HG02970 (cell line): ENCODE data around the gene TNS3.

Experiments used
- ATAC-seq: cut with Tn5 transposase; IDR thresholded peaks from one replicate; pipeline ENCODE4 v1.9.1; 2021; ENCODE audit warnings: mild to moderate bottlenecking, moderate library complexity, moderate number of reproducible peaks; ENCODE audit not compliant: unreplicated experiment, low FRiP score

TNS3 gene

GRCh38 chr7:47440320-47440719 is 141.6 kb downstream of the TNS3 start:
- ATAC-seq: no peak

GRCh38 chr7:47439181-47439667 is 142.7 kb downstream of the TNS3 start:
- no peak for ATAC-seq

GRCh38 chr7:47438411-47439029 is 143.4 kb downstream of the TNS3 start:
- ATAC-seq: no peak

- ATAC-seq: no peak
Observed at GRCh38 chr7:47435889-47436312, 146.0 kb downstream of the TNS3 start.

GRCh38 chr7:47433564-47433895 is 148.4 kb downstream of the TNS3 start:
- ATAC-seq: no peak

- no peak for ATAC-seq
Observed at GRCh38 chr7:47432671-47433563, 149.0 kb downstream of the TNS3 start.

- no peak for ATAC-seq
Observed at GRCh38 chr7:47430422-47430821, 151.5 kb downstream of the TNS3 start.

- no peak for ATAC-seq
Observed at GRCh38 chr7:47428768-47429472, 153.0 kb downstream of the TNS3 start.

- no peak for ATAC-seq
Observed at GRCh38 chr7:47428052-47428767, 153.7 kb downstream of the TNS3 start.

GRCh38 chr7:47427051-47427643 is 154.8 kb downstream of the TNS3 start:
- no peak for ATAC-seq

GRCh38 chr7:47424523-47424922 is 157.4 kb downstream of the TNS3 start:
- no peak for ATAC-seq

- ATAC-seq: no peak
Observed at GRCh38 chr7:47423196-47423595, 158.7 kb downstream of the TNS3 start.

- no peak for ATAC-seq
Observed at GRCh38 chr7:47422611-47423010, 159.3 kb downstream of the TNS3 start.

- no peak for ATAC-seq
Observed at GRCh38 chr7:47421456-47421855, 160.5 kb downstream of the TNS3 start.

GRCh38 chr7:47420122-47420780 is 161.7 kb downstream of the TNS3 start:
- no peak for ATAC-seq

GRCh38 chr7:47419471-47419870 is 162.4 kb downstream of the TNS3 start:
- ATAC-seq: no peak

GRCh38 chr7:47418601-47419309 is 163.2 kb downstream of the TNS3 start:
- no peak for ATAC-seq

GRCh38 chr7:47416492-47417480 is 165.1 kb downstream of the TNS3 start:
- ATAC-seq: no peak
